ENCODE measurements around the gene IFITM1.
"Not testable (repeated sequence)": the region's sequence is repeated elsewhere in the genome, so short reads cannot be mapped to it uniquely, and the experiment has no call there.

GRCh38 chr11:314554-314875 lies 675 bp downstream of the IFITM1 start:
- not testable (repeated sequence) for TF ChIP-seq POLR2AphosphoS5 (IDR thresholded peaks at IDR 0.05; ENCODE audit: borderline replicate concordance, low read depth, low read length); EZH2 (IDR thresholded peaks at IDR 0.05)

Data from SK-N-MC (cell line).